ENCODE measurements around the gene CDC42EP3.

DNA sequence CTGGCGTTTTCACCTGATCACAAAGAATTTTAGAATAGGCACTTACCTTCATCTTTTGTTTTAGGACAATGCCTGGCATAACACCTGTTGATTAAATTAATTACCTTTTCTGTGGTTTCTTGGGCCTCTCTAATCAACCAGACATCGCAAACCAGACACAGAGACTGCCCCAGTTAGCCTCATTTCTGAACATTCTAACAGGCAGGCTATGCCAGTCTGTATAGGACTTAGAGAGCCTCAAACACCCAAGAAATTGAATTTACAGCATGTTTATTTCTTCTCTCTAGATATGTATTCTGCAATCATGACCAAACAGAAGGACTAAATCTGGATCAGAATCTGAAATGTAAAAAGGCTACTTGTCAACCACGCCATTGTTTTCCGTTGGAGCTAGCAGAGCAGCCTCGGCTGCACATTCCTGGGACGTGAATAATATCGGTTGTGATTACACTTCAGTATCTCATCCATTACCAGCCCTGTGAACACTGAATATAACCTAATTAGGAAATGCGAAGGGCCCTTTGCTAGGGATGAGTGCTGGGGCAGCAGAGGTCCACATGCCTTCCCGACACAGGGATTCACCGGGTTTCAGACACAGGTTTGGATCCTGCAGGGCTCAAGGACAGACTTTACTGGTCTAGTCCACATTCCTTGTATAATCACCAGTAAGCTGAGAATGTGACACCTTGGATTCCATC is 17.5 kb upstream of the CDC42EP3 start:
- TF ChIP-seq, protein P1, sequence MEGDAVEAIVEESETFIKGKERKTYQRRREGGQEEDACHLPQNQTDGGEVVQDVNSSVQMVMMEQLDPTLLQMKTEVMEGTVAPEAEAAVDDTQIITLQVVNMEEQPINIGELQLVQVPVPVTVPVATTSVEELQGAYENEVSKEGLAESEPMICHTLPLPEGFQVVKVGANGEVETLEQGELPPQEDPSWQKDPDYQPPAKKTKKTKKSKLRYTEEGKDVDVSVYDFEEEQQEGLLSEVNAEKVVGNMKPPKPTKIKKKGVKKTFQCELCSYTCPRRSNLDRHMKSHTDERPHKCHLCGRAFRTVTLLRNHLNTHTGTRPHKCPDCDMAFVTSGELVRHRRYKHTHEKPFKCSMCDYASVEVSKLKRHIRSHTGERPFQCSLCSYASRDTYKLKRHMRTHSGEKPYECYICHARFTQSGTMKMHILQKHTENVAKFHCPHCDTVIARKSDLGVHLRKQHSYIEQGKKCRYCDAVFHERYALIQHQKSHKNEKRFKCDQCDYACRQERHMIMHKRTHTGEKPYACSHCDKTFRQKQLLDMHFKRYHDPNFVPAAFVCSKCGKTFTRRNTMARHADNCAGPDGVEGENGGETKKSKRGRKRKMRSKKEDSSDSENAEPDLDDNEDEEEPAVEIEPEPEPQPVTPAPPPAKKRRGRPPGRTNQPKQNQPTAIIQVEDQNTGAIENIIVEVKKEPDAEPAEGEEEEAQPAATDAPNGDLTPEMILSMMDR (conservative IDR thresholded peaks at IDR 0.05), result no peak
- no peak for TF ChIP-seq ZFX (IDR thresholded peaks at IDR 0.05)

Measured in C4-2B (cell line).